ENCODE data around the gene TUBB1.

- TF ChIP-seq RFX5 (IDR thresholded peaks at IDR 0.05; ENCODE audit: low read depth, low read length) (no peak), MXI1 (IDR thresholded peaks at IDR 0.05; ENCODE audit: borderline replicate concordance, low read depth, low read length) (no peak), POLR2A (IDR thresholded peaks at IDR 0.05; ENCODE audit: low read depth, low read length) (no peak), CTCF (conservative IDR thresholded peaks at IDR 0.05; ENCODE audit: low read depth, low read length) (no peak), RCOR1 (IDR thresholded peaks at IDR 0.05; ENCODE audit: insufficient replicate concordance, low read length) (no peak)
These were observed 49.3 kb downstream of the TUBB1 start for GRCh38 chr20:59068534-59068933.

All from IMR-90 (cell line).